GM18505 (cell line): ENCODE results near the gene ABCA3.

Experiments used
- ATAC-seq: cut with Tn5 transposase; IDR thresholded peaks from one replicate; pipeline ENCODE4 v1.9.1; 2021; ENCODE audit not compliant: unreplicated experiment
- POLR2A ChIP-seq: IDR thresholded peaks from 4 replicates; pipeline ENCODE4 v1.6.1; 2011; ENCODE audit warnings: borderline replicate concordance; ENCODE audit not compliant: insufficient read depth, insufficient read length; ENCODE audit errors: extremely low read depth

The ABCA3 gene

DNA sequence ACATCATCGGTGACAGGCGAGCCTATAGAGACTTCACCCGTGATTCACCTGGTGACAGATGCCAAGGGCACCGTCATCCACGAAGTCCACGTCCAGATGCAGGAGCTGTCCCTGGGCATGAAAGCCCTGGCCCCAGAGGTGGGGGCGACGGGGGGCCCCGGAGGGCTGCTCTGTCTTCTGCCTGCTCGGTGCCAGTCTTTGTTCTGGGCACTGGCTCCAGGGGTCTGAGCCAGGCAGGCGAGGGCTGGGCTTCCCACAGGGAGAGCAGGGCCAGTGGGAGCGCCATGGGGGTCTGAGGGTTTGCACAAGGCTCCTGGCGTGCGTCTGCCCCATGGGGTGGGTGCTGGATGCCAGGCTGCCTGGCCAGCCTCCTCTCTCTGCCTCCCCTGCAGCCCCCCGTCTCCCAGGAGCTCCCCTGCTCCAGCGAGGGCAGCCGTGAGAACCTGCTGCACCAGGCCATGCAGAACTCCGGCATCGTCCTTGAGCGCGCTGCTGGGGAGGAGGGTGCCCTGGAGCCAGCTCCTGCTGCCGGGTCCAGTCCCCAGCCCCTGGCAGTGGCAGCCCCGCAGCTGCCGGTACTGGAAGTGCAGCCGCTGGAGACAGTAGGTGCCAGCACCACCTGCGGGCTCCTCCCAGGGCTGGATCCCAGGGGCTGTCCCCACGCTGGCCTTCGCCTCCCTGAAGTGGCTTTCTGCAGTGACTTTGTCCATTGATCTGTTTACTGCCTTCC lies 107.3 kb downstream of the ABCA3 start:
- TF ChIP-seq POLR2A, result no peak
- ATAC-seq, result no peak

GRCh38 chr16:2232094-2232990 lies 108.2 kb downstream of the ABCA3 start:
- no peak for TF ChIP-seq POLR2A
- ATAC-seq, result no peak

DNA sequence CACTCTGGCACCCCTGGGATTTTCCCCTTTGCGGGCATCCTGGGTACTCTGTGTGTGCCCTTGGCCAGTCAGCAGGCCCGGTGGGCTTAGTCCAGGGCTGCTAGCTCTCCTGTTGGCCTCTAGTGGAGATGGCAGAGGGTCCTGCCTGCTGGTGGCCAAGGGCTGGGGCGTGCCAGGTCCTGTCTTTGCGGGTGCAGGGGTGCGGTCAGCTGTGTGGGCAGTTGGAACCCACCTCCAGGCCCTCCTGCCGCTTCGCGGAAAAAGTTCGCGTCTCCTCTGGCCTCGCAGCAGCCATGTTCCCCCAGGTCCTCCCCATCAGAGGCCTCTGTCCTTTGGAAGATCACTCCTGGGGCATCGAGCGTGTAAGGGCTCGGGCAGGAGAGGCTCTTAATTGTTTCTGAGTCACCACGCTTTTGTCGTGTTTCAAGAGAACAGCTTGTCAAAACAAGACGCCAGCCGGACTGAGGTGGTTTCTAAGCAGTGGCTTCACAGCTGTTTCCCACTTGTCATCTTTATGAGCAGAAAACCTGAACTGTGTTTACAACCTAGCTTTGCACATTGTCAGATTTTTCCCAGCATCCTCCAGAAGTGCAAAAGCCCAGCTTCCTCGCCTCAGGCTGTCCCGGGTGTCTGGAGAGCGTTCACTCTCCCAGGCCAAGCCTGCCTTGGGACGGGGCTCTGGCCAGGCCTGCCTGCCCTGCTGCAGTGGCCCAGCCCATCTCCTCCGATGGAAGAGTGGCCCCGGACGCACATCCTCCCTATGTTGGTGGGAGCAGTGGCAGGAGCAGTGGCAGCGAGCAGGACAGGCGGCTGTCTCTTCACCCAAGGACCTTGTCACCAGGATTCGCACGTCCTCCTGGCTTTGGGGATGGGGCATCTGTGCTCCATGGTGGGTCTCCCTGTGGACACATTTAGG lies 109.3 kb downstream of the ABCA3 start:
- no peak for TF ChIP-seq POLR2A

GRCh38 chr16:2230376-2230775 lies 110.2 kb downstream of the ABCA3 start:
- ATAC-seq, result no peak
- TF ChIP-seq POLR2A, result no peak

More for the DNA sequence above, 109.3 kb downstream of the ABCA3 start:
- no peak for ATAC-seq

DNA sequence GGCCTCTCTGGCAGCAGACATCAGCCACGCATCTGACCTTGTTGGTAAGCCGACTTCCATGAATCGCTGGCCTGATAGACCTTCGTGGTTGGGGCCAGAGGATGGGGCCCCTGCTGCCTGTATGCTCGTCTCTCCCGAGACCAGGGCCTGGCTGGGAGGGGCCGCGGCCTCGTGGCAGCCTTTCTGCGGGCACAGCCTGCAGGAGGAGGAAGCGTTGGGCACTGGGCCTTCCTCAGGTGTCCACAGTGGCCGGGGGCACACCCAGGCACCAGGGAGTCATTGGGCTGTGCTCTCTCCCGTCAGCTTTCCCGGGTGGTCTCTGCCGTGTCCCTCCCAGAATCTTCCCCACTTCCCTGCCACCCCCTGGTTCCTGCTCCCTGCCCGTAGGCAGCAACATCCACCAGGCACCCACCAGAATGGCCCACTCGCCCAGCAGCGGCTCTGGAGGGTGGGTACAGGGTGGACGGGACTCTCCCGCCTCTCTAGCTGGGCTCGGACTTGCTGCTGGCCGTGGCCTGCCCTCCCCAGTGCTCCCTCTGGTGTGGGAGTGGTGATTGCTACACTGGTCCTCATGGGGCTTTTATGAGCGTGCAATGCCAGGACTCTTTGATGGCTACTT lies 110.8 kb downstream of the ABCA3 start:
- TF ChIP-seq POLR2A, result no peak
- ATAC-seq, result no peak

DNA sequence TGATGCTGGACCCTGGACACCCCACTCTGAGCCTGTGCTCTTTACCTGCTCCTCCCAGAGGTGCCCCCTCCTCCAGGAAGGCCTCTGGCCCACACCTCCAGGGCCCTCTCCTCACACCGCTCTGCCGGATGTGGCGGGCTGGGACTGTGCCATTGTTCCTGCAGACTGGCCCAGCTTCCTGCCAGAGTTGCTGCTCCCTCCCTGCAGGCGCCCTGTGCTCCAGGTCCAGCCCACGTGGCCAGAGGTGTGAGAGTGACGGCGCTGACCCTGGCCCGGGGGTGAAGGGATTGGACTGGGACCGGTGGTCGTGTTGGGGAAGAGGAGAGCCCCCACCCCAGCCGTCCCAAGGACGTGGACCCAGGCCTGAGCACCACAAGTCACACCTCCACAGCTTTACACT lies 111.4 kb downstream of the ABCA3 start:
- ATAC-seq, result no peak

GRCh38 chr16:2228161-2228824 lies 112.2 kb downstream of the ABCA3 start:
- TF ChIP-seq POLR2A, result no peak
- no peak for ATAC-seq

More for the DNA sequence above, 111.4 kb downstream of the ABCA3 start:
- no peak for TF ChIP-seq POLR2A

- ATAC-seq, result no peak
- TF ChIP-seq POLR2A, result no peak
Measured at GRCh38 chr16:2226918-2227317, 113.6 kb downstream of the ABCA3 start.

- no peak for TF ChIP-seq POLR2A
Measured at GRCh38 chr16:2226245-2226793, 114.2 kb downstream of the ABCA3 start.

More at GRCh38 chr16:2226245-2226793, 114.2 kb downstream of the ABCA3 start:
- no peak for ATAC-seq
